NCI-H2171 (cell line): ENCODE data around the gene IGSF3.
"Not testable (repeated sequence)": the region's sequence is repeated elsewhere in the genome, so short reads cannot be mapped to it uniquely, and the experiment has no call there.

Experiments used
- DNase-seq: peaks from one replicate; lab custom pipeline; 2025; lab: John Stamatoyannopoulos, UW

The IGSF3 gene

DNA sequence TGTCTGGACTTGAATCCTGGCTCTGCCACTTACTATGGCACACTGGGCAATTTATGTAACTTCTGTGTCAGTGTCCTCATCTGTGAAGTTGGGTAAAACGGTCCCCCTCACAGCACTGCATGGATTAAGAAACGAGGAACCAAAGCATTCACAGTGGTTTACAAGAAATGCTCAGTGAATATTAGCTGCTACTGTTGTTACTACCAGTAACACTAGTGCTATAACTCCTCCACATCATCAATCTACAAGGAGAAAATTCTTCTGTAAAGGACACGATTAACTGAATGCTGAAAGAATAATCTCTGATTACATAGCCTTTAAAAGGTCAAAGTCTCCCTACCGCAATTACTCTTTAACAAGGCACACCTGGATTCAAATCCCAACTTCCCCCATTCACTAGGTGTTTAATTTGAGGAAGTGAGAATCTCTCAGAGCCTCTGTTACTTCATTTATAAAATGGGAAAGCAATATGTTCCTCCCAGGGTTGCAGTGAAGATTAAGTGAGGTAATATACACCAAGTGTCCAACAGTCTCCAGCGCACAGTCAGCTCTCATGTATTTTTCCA is 70.7 kb downstream of the IGSF3 start:
- not testable (repeated sequence) for DNase-seq

DNA sequence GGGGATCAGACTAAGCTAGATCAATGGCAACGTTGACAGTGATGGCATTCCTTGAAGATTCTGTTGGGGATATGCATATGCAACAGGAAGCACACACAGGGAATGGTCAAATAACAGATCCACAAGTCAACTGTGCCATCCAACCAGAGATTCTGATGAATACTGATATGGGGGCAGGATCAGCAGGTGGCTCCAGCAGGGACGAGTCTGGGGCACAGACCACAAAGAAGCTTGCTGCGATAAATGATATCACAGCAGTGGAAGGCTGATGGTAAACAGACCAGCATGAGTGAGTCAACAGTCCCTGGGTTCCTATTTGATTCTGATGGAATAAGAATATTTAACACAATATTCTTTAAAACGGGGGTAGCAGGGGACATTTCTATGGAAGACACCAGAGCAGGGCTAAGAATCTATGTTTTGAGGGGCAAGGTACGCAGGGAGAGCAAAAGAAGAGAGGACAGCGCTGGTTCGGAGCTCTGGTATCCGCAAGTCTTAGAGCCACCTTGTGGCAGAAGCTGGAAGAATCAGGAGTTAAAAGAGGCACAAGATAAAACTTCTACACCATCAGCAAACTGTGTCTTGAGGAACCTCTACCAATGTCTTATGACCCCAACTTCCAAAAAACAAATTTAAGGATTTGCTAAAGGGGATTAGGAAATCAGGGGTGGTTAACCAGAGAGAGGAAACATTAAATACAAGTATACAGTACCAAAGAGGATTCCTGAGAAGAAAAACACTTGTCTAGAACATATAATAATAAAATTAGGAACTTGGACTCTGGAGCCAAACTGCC is 71.4 kb downstream of the IGSF3 start:
- DNase-seq = not testable (repeated sequence)

DNA sequence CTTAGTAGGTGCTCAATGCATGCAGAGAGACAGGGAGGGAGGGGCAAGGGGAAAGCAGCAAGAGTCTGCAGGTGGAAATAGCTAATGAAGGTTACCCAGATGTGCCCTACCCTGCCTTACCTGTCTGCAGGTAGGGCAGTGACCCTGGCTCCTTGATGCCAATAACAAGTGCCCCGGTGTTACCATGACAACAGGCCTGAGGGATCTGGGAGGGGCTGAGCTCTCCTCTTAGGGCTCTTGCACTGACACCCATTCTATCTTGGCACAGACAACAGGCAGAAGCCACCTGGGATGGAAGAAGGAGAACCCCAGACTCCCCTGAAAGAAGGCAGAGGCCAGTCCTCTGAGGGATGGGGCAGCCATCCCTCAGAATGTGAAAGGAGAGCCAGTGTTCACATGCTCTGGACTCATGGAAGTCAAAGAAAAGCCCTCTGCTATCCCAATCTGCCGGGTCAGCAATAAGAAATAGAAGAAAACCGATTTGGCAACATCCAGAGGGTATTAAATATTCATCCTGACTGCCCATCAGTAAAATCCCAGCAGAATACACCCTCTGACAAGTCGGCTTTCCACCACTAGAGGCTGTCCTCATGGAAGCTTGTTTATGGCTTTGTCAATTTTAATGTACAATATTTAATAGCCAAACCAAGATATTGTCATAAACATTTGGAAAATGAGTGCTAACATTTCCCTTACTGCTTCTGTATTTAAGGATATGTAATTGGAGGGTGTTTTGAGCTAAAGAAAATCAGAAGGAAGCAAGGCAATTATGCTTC is 72.3 kb downstream of the IGSF3 start:
- not testable (repeated sequence) for DNase-seq

DNA sequence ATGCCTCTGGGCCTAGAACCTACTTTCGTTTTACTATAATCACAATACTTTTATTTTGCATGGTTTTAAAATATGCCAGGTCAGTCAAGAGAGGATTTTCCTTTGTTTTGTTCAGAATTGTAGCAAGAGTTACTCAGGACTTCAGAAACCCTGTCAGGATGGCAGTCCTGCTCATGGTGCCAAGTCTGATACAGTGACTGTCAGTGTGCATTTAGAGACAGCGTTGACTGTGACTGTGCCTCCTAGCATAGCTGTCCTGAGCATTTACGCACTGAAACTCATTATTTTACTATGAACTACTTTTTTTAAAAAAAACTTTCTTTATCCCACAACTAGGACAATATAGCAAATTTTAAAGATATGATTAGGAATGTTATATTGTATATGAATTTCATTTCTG is 73.6 kb downstream of the IGSF3 start:
- not testable (repeated sequence) for DNase-seq

DNA sequence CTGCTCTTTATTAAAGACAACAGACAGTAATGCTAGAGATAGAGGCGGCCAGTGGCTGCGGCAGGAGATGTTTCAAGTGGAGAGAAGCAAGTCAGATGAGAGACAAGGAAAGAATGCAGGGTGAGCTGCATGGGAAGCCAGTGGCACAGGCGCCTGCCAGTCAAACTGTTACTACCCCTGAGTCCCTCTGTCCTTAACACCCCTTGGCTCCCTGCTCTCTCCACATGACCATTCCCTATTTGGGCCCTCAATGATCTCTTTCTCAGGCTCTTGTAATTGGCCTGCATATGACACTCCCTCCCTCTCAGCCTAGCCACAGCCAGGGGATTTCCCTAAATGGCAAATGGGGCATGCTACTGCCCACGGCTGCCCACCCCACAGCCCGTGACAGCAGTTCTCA is 74.1 kb downstream of the IGSF3 start:
- not testable (repeated sequence) for DNase-seq

DNA sequence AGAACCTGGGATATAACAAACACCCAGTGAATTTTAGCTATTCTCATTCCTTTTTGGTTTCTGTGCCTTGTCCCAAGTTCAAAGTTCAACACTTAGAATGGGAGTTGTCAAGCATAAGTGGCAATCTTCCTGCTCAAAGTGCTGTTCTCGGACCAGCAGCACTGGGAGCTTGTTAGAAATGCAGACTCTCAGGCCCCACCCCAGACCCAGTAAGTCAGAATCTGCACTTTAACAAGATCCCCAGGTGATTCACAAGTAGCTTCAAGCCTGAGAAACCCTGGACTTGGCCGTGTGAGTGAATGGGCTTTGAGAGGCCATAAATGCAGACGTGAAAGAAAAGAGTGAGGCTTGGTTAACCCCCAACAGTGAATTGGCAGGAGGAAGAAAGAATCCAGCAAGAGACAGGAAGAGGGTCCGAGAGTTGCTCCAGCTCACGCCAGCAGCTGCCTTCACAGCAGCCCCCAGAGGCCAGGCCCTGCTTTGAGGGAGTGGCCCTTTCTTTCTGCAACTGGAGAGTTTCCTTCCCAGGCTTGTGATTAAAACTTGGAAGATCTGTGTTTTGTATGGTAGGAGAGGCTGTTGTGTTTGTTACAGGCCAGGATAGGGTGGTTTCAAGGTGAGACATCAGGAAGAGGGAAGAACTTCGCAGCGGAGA is 75.5 kb downstream of the IGSF3 start:
- DNase-seq = not testable (repeated sequence)

DNA sequence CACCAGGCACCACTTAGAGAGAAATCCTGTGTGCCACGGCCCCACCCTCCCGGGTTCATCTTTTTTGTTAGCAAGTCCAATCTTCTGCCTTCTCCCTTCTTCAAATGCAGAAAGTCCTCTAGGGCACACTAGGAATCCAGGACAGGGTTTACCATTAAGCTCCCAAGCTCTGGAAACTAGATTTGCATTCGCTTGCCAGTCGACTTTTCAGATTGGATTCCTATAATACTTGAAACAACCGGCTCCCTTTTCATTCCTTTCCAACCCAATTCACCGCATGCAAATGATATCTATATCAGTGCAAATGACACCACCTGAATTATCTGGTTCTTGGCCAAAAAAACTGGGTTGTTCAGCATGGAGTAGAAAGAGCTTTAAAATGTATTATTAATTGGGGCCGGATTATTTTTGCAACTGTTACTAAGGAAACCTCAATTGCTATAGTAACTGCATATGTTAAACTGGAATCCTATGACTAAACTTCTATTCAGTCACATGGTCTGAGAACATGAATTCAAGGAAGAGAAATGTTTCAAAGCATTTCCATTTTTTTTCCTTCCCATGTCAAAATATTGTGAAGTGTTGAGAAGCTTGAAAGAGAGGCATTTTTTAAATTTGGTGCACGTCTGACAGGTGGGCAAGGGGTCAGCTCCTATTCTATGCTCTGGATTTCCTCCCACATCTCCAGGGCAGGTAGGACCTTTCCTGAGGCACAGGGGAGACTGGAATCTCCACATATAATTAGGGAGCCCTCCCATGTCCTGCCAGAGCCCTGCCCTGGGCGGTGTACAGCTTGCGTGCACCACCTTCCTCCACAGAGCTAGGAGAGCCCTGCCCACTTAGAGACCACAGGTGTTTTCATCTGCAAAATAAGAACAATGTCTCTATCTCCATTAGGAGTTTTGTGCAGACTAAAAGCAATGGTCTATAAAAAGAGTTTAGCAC is 76.3 kb downstream of the IGSF3 start:
- not testable (repeated sequence) for DNase-seq

DNA sequence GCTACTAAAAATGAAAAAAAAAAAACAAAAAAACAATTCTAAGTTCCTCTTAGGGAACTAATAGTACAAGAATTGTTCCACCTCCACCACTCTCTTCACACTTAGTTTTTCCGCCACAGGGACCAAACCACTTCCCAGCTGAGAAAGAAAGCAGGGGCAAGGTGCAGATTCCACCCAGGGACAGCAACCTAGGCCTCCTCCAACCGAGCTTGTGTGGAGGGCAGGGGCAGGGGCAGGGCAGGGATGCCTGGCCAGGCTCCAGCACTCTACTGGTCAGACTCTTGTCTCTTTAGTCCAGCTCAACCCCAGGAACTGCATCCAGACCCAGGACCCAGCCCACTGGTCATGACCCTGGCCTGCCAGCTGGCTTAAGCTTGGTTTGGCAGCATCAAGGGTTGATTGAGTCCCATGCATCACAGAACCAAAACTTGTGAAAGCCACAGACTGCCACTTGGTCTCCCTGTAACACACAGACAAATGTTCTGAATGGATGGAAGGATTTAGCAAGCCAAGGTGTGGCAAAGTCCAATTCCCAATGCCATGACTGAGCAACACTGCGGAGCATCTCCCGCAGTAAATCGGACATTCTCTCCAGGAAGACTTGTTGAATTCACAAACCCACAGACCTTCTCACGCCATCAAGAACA is 77.1 kb downstream of the IGSF3 start:
- DNase-seq = not testable (repeated sequence)

DNA sequence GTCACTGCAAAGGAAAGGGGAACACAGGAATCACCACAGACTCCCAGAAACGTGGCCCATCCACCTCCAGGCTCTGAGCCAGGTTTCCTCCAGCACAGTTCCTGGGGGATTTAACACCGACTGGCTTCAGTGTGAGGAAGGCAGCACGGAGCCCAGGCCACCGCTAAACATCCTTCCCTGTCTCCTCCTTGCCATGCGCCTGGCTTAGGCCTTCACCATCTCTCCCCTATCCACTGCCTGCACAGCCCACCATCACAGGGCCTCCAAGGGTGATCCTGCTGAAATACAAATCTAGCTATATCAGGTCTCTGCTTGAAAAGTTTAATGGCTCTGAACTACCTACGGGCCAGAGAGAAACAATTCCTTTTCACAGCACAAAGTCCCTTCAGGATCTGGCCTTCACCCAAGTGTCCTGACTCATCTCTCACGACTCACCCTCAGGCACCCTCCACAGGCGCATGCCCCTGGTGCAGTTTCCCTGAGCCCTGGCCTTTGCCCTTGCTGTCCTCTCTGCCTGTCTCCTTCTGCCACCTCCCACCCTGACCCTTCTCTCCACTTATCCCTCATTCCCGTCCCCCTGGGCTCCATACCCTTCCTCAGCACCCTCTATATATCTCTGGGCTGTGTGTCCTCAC is 78.3 kb downstream of the IGSF3 start:
- DNase-seq = not testable (repeated sequence)

DNA sequence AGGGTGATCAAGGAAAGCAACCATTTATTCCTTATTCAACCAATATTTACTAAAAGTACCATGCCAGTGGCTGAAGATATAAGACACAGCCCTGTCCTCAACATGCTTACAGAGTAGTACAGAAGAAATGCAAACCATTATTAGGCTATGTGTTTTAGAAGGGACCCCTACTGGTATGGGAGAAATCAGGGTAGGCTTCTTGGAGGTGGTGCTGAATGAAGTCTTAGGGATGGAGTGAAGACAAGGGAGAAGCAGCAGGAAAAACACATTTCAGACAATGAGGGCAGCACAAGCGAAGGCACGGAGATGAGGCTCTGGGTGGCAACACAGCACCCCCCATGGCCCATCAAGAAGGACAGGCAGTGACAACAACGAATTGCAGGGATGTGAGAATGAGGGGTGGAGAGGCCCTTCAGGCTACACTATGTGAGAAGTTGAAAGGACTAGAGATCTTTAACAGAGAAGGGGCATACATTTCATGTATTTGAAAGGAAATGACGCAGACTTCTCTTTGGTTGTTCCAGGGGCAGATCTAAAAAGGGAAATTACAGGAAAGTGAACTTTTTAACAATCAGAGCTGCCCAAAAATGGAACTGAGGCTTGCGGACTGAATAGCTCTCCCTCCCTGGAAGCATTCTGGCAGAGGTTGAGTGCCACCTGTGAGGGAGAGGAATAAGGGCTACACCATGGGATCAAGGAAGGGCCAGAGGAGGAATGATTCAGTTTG is 79.9 kb downstream of the IGSF3 start:
- DNase-seq = no peak

DNA sequence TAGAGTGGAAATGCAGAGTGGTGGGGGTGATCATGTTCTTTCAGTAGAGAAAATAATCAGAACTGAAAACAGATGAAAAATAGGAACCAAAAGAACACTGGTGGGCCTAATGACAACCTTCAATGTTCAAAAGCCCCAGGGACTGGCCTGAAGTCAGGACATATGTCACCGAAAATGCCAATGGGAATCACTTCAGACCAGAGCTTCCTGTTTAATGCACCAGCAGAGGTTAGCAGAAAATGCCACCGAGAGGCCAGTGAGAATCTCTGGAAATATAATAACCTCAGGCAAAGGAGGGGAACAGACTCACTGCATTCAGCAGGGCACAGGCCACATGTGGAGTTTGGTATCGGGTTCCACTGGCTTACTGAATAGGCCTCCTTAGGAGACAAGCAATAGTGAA is 80.8 kb downstream of the IGSF3 start:
- DNase-seq = peak; percentile 13

DNA sequence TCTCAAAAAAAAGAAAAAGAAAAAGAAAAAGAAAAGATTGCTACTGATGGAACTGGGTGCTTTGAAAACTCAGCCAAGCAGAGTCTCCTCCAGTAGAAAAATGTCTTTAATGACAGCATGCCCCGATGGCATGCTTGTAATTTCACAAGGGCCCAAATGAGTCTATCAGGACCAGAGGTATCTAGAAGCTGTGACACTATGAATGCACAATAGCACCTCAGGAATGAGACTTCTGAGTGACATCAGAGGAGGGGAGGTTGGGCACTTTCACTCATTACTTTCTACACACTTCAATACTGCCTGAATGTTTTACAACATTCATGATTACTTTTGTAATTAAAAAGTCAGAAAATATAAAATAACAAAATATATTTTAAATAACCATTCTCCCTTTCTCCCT is 81.6 kb downstream of the IGSF3 start:
- no peak for DNase-seq

DNA sequence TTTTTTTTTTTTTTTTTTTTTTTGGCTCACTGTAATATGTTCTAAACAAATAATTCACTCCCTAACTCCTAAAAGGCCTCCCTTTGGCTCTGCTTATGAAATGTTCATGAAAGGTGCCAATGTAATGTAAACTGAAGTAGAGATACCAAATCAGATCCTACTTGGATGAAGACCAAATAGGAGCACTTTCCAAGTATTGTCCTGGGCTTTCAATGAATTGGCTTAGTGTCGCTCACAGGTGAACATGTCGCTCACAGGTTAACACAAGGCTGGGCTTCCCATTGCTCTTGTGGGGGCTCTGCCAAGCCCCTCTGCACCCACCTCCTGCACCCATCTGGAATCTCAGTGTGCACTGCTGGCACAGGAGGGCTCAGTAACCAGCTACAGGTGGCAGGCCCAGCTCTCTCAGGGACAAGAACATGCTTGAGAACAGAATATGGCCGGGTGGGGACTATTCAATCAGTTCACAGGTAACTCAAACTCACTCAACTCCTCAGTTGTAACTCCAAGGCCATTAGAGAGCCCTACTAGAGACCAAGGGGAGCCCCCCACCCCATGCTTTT is 86.1 kb downstream of the IGSF3 start:
- DNase-seq = no peak

DNA sequence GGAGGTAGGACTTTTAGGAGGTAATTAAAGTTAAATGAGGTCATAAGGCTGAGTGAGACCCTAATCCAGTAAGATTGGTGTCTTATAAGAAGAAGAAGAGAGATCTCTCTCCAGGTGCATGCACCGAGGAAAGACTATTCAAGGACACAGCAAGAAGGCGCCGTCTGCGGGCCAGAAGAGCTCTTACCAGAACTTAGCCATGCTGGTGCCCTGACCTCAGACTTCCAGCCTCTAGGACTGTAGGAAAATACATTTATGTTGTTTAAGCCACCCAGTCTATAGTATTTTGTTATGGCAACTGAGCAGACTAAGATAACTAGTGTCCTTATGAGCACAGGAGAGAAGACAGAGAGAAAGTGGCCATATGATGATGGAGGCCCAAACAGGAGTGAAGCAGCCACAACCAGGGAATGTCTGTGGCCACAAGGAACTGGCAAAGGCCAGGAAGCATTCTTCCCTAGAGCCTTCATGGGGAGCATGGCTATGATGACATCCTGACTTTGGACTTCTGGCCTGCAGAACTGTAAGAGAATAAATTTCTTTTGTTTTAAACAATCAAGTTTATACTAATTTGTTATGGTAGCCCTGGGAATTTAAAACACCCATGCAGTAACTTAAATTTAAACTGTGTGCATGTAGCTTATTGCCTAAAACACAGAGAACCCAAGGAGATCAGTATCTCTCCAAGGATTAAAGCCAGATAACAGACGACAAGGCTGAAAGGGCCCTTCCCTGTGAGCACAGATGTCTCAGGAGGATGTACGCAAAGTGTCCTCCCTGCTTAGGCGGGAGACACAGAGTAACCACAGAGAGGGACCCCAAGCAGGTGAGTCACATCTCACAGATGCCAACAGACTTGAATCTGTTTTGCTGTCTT is 86.8 kb downstream of the IGSF3 start:
- DNase-seq = no peak

DNA sequence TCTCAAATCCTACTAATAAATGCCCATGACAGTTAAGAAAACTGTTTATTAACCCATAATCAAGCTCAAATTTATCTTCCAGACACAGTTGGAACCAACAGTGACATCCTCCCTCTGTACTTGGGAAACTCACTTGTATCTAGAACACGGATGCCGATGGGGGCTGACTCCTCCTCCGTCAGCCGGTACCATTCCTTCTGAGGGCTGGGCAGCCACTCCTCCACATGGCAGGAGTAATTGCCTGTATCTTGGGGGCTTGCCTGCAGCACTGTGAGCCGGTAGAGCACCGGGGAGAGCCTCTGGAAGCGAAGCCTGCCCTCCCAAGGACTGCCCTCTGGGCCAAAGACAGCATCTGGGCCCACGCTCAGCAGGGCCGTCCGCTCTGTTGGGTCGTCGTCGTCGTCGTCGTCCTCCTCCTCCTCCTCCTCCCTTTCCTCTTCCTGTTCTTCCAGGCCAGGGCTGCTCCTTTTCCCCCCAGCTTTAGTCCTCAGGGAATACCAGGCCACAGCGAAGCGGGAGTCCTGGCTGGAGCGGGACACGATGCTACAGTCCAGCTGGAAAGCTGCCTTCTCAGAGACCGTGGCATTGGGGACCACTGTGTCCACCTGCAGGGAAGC is 88.2 kb downstream of the IGSF3 start:
- DNase-seq = no peak

DNA sequence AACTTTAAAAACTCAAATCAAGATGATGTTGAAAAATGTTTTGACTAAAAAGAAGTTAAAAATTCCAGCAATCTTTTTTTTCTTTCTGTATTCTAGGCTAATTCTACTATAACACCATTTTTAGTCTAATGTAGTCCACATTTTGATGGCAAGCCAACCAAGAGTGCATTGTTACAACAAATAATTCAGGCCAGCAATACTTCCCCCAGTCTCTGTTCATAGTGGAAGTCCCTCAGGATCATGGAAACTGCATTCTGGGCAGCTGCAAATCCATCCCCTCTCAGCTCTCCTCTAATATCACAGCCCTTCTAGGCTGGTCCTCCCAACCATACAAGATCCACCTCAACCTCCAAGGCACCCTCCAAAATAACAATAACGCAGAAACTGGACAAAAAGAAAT is 89.0 kb downstream of the IGSF3 start:
- no peak for DNase-seq

DNA sequence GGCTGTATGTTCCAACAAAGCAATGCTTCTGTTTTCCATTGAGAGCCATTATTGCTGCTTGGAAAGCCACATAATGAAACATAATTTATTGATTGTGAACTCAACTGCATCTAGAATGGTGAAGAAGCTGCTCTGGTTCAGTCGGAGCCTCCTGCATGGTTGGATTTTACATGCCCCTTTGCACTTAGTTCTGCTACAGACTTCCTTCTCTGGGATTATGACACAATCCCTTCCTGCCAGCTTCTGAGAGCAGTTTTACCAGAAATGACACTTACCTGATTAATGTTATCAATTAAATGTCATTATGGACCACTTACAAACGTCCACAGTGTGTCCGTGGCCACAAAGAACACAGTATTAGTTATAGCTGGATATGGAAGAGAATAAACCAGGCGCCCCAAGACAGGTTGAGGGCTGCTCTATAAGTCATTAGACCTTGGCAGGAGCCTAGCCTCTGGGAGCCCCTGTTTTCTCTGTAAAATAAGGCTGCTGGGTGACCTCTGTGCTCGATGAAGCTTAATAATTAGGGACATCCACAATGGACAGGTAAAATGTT is 89.7 kb downstream of the IGSF3 start:
- no peak for DNase-seq
